Stimulated activated CD4-positive, alpha-beta T cell treated with anti-CD3 and anti-CD28 coated beads, Interleukin-15, amount 100 ng/mL, for 24 hours (primary cell): ENCODE data around the gene SNRNP70.

Experiments
- DNase-seq: peaks from one replicate; pipeline ENCODE4 v3.0.0-alpha.2; 2020

The SNRNP70 gene

DNA sequence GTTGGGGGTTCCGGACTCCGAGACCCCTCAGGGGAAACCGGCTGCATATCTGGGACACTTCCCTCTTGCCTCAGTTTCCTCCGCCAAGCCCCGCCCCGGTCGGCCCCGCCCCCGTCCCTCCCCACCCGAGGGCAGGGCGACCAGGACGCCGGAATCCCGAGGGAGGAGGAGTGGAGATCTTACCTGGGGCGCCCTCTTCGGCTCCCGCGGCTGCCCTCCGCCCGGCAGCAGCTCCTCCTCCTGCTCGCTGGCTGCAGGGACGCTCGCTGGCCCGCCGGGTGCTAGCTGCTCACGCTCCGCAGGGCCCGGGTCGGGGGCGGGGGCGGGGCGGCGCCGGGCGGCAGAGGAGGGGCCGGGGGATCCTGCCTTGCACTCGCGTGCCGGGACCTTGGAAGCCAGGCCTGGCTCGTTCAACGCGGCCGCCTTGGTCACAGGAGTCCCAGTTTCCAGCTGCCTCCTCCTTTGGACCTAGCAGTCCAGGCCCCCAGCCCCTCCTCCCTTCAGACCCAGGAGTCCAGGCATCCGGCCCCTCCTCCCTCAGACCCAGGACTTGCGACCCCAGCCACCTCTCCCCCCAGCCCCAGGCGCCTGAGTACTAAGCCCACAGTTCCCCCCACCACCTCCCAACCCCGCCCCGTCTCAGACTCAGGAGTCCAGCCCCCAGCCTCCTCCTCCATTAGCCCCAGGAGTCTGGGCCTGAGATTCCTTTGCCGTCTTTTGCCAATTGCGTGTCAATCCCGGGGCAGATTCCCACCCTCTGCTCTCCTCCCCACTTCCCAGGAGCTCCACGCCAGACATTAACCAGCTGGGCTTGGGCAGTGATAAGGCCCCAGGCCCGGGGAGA, 20.3 kb upstream of the SNRNP70 start, which contains the start of gene NTF4:
NTF4 (minus strand) TSS at position 51 of the 844 bp plus-strand sequence. CDS start 2,821 bp downstream, outside the sequence.
- DNase-seq: peak; percentile 22

- no peak for DNase-seq
Measured at GRCh38 chr19:49065905-49066512, 19.2 kb upstream of the SNRNP70 start.

DNA sequence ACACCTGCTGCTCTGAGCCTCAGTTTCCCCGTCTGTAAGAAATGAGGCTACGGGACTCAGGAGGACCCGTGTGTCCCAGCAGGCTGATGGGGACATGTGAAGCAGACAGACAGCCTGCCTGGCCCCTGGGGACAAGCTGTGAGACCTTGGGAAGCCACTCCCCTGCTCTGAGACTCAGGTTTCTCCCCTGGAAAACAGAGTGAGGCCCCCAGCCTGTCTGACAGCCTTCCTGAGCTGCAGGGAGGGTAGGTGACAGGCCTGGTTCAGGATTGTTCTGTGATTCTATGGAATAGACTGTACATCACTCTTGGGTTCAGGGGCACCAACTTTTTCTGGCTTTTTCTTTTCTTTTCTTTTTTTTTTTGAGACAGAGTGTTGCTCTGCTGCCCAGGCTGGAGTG, 17.7 kb upstream of the SNRNP70 start:
- no peak for DNase-seq

GRCh38 chr19:49069026-49069425, 16.2 kb upstream of the SNRNP70 start:
- DNase-seq: no peak

DNA sequence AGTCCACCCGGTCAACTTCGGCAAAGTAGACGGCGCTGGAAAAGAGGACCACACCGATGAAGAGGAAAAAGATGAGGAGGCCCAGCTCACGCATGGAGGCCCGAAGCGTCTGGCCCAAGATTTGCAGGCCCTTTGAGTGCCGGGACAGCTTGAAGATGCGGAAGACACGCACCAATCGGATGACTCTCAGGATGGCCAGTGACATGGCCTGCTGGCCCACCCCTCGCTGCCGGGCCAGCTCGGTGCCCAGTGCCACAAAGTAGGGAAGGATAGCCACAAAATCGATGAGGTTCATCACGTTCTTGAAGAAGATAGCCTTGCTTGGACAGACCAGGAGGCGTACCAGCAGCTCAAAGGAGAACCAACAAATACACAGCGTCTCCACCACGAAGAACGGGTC, 14.8 kb upstream of the SNRNP70 start:
- no peak for DNase-seq

- DNase-seq: peak; percentile 42
Measured at GRCh38 chr19:49071860-49072547, 13.2 kb upstream of the SNRNP70 start.

GRCh38 chr19:49073514-49074378, 11.5 kb upstream of the SNRNP70 start:
- peak; percentile 32 for DNase-seq

- DNase-seq: peak; percentile 41
Measured at GRCh38 chr19:49074869-49075268, 10.4 kb upstream of the SNRNP70 start.

- no peak for DNase-seq
Measured at GRCh38 chr19:49080392-49080791, 4.9 kb upstream of the SNRNP70 start.

- DNase-seq: no peak
Measured at GRCh38 chr19:49081273-49081672, 4.0 kb upstream of the SNRNP70 start.

- no peak for DNase-seq
Measured at GRCh38 chr19:49084206-49085019, 838 bp upstream of the SNRNP70 start.

DNA sequence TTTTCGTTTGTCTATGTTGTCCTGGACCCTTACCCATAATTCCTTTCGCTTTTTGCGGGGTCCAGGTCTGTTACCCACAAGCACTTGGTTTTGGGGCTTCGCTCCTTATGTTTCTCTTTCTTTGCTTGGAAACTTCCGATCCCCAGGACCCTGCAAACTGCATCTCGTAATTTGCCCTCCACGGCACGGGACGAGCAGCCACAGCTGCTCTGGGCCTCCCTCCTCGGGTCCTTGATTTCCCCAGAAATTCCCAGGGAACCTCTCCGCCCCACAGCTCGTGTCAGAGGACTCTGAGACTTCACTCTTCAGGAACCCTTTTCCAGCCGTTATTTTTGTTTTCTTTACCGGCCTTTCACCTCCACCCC, 599 bp downstream of the SNRNP70 start:
- DNase-seq: no peak

GRCh38 chr19:49086296-49086695, 1.0 kb downstream of the SNRNP70 start:
- no peak for DNase-seq

DNA sequence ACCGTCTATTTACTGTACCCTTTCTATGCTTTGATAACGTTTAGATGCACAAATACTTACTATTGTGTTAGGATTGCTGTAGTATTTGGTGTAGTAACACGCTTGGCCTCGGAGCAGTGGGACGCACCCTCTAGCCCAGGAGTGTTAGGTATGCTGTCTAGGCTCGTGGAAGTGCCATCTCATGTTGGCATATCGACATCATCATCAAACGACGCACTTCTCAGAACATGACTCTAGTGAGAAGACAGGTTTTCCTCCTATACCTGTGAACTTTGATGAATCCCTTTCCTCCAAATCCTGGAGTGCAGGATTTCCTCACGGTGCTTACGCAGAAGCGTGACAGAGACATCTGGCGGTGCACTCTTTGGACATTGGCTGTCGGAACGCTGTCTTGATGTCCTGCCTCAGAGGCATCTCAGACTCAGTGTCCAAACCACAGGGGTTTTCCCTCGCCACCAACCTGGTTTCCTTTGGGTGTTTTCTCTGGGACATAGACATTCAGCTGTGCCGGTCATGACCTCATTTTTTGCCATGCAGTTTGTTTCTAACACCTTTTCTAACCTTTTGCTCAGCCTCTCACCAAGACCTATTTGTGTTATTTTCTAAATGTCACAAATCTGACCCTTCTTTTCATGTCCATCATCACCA, 6.3 kb downstream of the SNRNP70 start:
- no peak for DNase-seq

DNA sequence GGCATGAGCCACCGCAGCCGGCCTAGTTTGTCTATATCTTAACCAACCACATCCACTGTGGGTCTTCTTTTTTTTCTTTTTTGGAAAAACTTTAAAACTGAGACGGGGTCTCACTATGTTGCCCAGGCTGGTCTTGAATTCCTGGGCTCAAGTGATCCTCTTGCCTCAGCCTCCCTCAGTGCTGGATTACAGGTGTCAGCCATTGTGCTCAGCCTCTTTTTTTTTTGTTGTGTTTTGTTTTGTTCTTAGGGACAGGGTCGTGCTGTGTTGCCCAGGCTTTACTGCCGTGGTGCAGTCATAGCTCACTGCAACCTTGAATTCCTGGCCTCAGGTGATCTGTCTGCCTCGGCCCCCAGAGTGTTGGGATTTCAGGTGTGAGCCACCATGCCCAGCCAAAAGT, 7.4 kb downstream of the SNRNP70 start:
- no peak for DNase-seq

GRCh38 chr19:49094505-49095482, 9.5 kb downstream of the SNRNP70 start:
- no peak for DNase-seq

DNA sequence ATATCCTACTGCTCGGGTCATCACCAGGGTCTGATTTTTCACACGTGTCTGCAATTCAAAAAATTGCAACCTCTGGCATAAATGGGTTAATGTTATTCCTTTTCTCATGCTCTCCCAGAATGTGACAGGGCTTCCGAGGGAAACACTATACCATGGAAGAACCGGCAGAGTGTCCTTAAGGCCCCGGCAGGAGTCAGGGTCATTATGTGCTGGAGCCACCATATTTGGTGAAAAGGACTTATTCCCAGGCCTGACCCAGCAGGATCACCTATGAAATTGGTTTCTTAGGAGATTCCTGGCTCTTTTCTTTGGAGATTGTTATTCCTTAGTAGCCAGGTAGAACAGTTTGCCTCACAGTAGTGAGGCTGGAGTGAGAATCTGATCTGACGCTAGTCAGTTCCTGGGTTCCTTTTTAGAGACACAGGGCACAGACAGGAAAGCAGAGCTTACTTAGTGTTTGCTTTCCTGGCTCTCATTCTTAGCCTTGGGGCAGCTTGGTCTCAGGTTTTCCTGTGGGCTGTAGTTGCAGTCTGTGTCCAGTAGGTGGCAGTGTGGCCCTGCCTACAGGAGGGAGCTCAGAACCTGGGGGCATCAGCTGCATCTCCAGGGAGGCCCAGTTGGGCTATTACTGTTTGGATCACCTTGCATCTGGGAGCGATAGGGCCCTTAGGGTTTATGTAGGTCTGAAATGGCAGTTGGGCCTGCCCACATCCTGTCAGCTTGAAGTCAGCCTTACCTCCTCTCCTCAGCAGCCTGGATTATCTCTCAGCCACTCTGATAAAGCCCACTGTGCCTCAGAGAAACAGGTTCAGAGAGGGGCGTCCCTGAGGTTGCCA, 12.4 kb downstream of the SNRNP70 start:
- peak; percentile 73 for DNase-seq

- DNase-seq: no peak
Measured at GRCh38 chr19:49098795-49099194, 13.5 kb downstream of the SNRNP70 start.

DNA sequence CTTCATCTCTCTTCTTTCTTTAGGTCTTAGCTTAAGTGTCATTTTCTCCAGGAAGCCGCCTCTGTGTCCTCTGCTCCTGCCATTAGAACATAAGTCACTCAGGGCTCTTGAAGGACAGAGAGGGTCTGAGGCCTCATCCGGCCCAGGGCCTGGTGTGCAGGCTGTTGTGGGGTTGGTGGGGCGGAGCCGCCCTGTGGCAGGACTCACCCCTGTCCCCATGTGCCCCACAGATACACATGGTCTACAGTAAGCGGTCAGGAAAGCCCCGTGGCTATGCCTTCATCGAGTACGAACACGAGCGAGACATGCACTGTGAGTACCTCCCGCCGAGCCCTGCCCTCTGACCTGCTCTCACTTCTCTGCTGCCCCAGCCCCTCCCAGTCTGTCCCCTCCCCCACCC, 15.9 kb downstream of the SNRNP70 start:
- DNase-seq: no peak
